GM23338 (cell line): Measurements from ENCODE around the gene UBE2H. TPM values are rescaled to one million over a fixed set of nuclear protein-coding genes. Genes with fewer than 3 reads are reported as not detected.

ENCODE experiments used
- ATAC-seq: fragments of 200-7000 bp; cut with Tn5 transposase; 3 replicates; pipeline ENCODE4 v1.9.1; 2020
- DNase-seq: peaks from one replicate; pipeline ENCODE4 v3.0.0-alpha.2; 2015; ENCODE audit warnings: low spot score
- H2AFZ ChIP-seq: fragments of 200-600 bp; sonication (generic); 2 replicates; pipeline ENCODE4 v1.8.0; 2016; ENCODE audit warnings: antibody characterized with exemption, mild to moderate bottlenecking, moderate library complexity
- H3F3A ChIP-seq: fragments of 200-600 bp; sonication (generic); replicated peaks from 2 replicates; pipeline ENCODE4 v1.8.0; 2017; ENCODE audit warnings: antibody characterized with exemption, mixed run types, low read depth
- H3K27ac ChIP-seq: fragments of 200-600 bp; sonication (generic); 2 replicates; pipeline ENCODE4 v1.6.1; 2016; ENCODE audit warnings: low read depth
- H3K27me3 ChIP-seq: fragments of 200-600 bp; sonication (generic); 2 replicates; pipeline ENCODE4 v1.8.0; 2016; ENCODE audit warnings: mild to moderate bottlenecking, mixed run types, moderate library complexity; ENCODE audit not compliant: insufficient read depth
- H3K36me3 ChIP-seq: fragments of 200-600 bp; sonication (generic); 2 replicates; pipeline ENCODE4 v1.8.0; 2016; ENCODE audit warnings: mild to moderate bottlenecking; ENCODE audit not compliant: insufficient read depth
- H3K4me1 ChIP-seq: fragments of 200-600 bp; sonication (generic); 2 replicates; pipeline ENCODE4 v1.8.0; 2016; ENCODE audit warnings: mild to moderate bottlenecking, moderate library complexity; ENCODE audit not compliant: insufficient read depth
- H3K4me2 ChIP-seq: fragments of 200-600 bp; sonication (generic); 2 replicates; pipeline ENCODE4 v1.7.1; 2017; ENCODE audit warnings: mixed run types
- H3K4me3 ChIP-seq: fragments of 200-600 bp; sonication (generic); 2 replicates; pipeline ENCODE4 v1.6.1; 2016; ENCODE audit warnings: mixed run types
- H3K79me2 ChIP-seq: fragments of 200-600 bp; sonication (generic); replicated peaks from 2 replicates; pipeline ENCODE4 v1.8.0; 2017; ENCODE audit warnings: mild to moderate bottlenecking; ENCODE audit not compliant: insufficient read depth
- H3K9me2 ChIP-seq: fragments of 200-600 bp; sonication (generic); 2 replicates; pipeline ENCODE4 v1.8.0; 2017; ENCODE audit not compliant: insufficient read depth
- H4K20me1 ChIP-seq: fragments of 200-600 bp; sonication (generic); replicated peaks from 2 replicates; pipeline ENCODE4 v1.8.0; 2017; ENCODE audit warnings: mild to moderate bottlenecking; ENCODE audit not compliant: insufficient read depth
- H3K27ac Mint-ChIP-seq: 2 replicates; pipeline ENCODE4 v1.8.0; 2020; ENCODE audit warnings: inconsistent platforms, mild to moderate bottlenecking, moderate library complexity, mixed read lengths
- H3K27me3 Mint-ChIP-seq: 3 replicates; pipeline ENCODE4 v1.8.0; 2022; ENCODE audit warnings: low read depth, mild to moderate bottlenecking, moderate library complexity, mixed read lengths, inconsistent platforms; ENCODE audit not compliant: insufficient read depth, poor library complexity
- H3K36me3 Mint-ChIP-seq: 3 replicates; pipeline ENCODE4 v1.8.0; 2021; ENCODE audit warnings: low read depth, mild to moderate bottlenecking, inconsistent platforms, moderate library complexity, mixed read lengths
- H3K4me1 Mint-ChIP-seq: 3 replicates; pipeline ENCODE4 v1.8.0; 2020; ENCODE audit warnings: mild to moderate bottlenecking, inconsistent platforms, mixed read lengths
- H3K4me3 Mint-ChIP-seq: 3 replicates; pipeline ENCODE4 v1.8.0; 2021; ENCODE audit warnings: moderate library complexity, mild to moderate bottlenecking, inconsistent platforms, mixed read lengths
- H3K9me3 Mint-ChIP-seq: 3 replicates; pipeline ENCODE4 v1.8.0; 2020; ENCODE audit warnings: moderate library complexity, mild to moderate bottlenecking, inconsistent platforms, mixed read lengths
- CTCF ChIP-seq, 2 experiments: fragments of 200-600 bp in 1 of 2; sonication (generic) in 1 of 2; conservative IDR thresholded peaks; 2 replicates each; pipeline versions ENCODE4 v1.5.1 to v1.6.1; 2016 to 2017; ENCODE audit warnings: antibody characterized with exemption in 2 of 2, low read depth in 2 of 2, mild to moderate bottlenecking in 2 of 2, moderate library complexity in 1 of 2
- EZH2phosphoT487 ChIP-seq: fragments of 200-600 bp; sonication (generic); IDR thresholded peaks from one replicate; pipeline ENCODE4 v1.8.1; 2018; ENCODE audit warnings: antibody characterized with exemption; ENCODE audit not compliant: unreplicated experiment
- JUNB ChIP-seq: IDR thresholded peaks from one replicate; pipeline ENCODE4 v1.6.1; 2016; ENCODE audit warnings: antibody characterized with exemption; ENCODE audit not compliant: unreplicated experiment
- NANOG ChIP-seq: IDR thresholded peaks from 2 replicates; pipeline ENCODE4 v1.6.1; 2016; ENCODE audit warnings: antibody characterized with exemption, borderline replicate concordance
- STAT1 ChIP-seq: IDR thresholded peaks from one replicate; pipeline ENCODE4 v1.6.1; 2016; ENCODE audit warnings: antibody characterized with exemption; ENCODE audit not compliant: unreplicated experiment
- ZNF114 ChIP-seq: fragments of 250-450 bp; sonication (Bioruptor Pico); IDR thresholded peaks from 2 replicates; pipeline ENCODE4 v1.5.0; 2020; ENCODE audit warnings: mild to moderate bottlenecking, moderate library complexity
- ZNF331 ChIP-seq: fragments of 250-450 bp; sonication (Bioruptor Pico); IDR thresholded peaks from 2 replicates; pipeline ENCODE4 v1.5.0; 2020; ENCODE audit warnings: low read depth, mild to moderate bottlenecking, moderate library complexity
- ZNF462 ChIP-seq: fragments of 250-450 bp; sonication (Bioruptor Pico); IDR thresholded peaks from 2 replicates; pipeline ENCODE4 v1.5.0; 2020; ENCODE audit warnings: mild to moderate bottlenecking, moderate library complexity
- polyA plus RNA-seq: library from polyadenylated mRNA; unstranded; fragments of >200 nt; fragmentation: Nextera tagmentation; extraction: Ambion mirVana; gene quantifications from 2 replicates; pipeline ENCODE4 v1.2.1, GENCODE V29; 2016
- total RNA-seq: library from RNA; depleted of rRNA; stranded (reverse); fragments of >200 nt; shearing (Covaris generic); gene quantifications from 2 replicates; pipeline ENCODE4 v1.2.3, GENCODE V29; 2014
- TF ChIP-seq, protein P1 (sequence below): IDR thresholded peaks from one replicate; pipeline ENCODE4 v1.6.1; 2018; ENCODE audit warnings: antibody characterized with exemption; ENCODE audit not compliant: unreplicated experiment
- TF ChIP-seq, protein P2 (sequence below): IDR thresholded peaks from 2 replicates; pipeline ENCODE4 v1.6.1; 2016; ENCODE audit warnings: antibody characterized with exemption

The UBE2H gene
- total and polyA plus RNA-seq, 2 experiments from 2014 or later, result 40.8 to 86.5 TPM

DNA sequence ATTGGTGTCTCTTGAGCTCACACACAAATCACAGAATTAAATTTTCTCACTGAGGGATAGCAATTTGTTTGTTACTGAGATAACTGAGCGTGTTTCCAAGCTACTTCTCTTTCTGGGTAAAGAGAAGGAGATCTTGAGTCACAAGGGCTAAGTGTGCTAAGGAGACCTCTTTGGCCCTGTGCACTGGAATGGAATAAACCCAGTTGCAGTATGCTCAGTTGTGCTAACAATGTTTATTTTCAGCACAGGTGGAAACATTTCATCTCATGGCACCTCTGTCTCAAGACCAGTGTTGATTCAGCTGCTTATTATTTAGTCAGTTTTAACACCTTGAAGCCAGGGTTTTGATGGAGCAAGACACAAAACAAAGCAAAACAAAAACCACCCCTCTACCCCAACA, 22.5 kb upstream of the UBE2H start:
- Histone ChIP-seq H3K4me2 (no peak overlapping the region), H2AFZ (peak overlapping the region; percentile 56; the same call in 1 of the 2 replicates), H3K4me3 (no peak overlapping the region), H3K27ac (no peak overlapping the region), H3F3A (no peaks in the 10 kb centered on the region), H3K79me2 (no peaks in the 10 kb centered on the region), H4K20me1 (no peaks in the 10 kb centered on the region), H3K4me1 (peaks cover 4% of the 10 kb centered on the region; the same call in 1 of the 2 replicates), H3K27me3 (no peaks in the 10 kb centered on the region), H3K9me2 (no peaks in the 10 kb centered on the region), H3K36me3 (no peaks in the 10 kb centered on the region)
- TF ChIP-seq ZNF114 (no peak), STAT1 (no peak), EZH2phosphoT487 (no peak), JUNB (no peak), ZNF331 (CRISPR knock-in tag) (no peak), CTCF (conservative IDR thresholded peaks at IDR 0.05; ENCODE audit: low read depth in 2 of 2) (no peak), NANOG (no peak)
- TF ChIP-seq, protein P1, sequence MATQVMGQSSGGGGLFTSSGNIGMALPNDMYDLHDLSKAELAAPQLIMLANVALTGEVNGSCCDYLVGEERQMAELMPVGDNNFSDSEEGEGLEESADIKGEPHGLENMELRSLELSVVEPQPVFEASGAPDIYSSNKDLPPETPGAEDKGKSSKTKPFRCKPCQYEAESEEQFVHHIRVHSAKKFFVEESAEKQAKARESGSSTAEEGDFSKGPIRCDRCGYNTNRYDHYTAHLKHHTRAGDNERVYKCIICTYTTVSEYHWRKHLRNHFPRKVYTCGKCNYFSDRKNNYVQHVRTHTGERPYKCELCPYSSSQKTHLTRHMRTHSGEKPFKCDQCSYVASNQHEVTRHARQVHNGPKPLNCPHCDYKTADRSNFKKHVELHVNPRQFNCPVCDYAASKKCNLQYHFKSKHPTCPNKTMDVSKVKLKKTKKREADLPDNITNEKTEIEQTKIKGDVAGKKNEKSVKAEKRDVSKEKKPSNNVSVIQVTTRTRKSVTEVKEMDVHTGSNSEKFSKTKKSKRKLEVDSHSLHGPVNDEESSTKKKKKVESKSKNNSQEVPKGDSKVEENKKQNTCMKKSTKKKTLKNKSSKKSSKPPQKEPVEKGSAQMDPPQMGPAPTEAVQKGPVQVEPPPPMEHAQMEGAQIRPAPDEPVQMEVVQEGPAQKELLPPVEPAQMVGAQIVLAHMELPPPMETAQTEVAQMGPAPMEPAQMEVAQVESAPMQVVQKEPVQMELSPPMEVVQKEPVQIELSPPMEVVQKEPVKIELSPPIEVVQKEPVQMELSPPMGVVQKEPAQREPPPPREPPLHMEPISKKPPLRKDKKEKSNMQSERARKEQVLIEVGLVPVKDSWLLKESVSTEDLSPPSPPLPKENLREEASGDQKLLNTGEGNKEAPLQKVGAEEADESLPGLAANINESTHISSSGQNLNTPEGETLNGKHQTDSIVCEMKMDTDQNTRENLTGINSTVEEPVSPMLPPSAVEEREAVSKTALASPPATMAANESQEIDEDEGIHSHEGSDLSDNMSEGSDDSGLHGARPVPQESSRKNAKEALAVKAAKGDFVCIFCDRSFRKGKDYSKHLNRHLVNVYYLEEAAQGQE, result no peak
- no peak for ATAC-seq
- H3K27me3 Mint-ChIP-seq, result peaks cover 5% of the 10 kb centered on the region
- peaks cover 6% of the 10 kb centered on the region for H3K4me1 Mint-ChIP-seq
- H3K4me3 Mint-ChIP-seq, result no peak overlapping the region
- no peaks in the 10 kb centered on the region for H3K9me3 Mint-ChIP-seq
- no peak for DNase-seq
- no peaks in the 10 kb centered on the region for H3K36me3 Mint-ChIP-seq
- H3K27ac Mint-ChIP-seq, result no peak overlapping the region

DNA sequence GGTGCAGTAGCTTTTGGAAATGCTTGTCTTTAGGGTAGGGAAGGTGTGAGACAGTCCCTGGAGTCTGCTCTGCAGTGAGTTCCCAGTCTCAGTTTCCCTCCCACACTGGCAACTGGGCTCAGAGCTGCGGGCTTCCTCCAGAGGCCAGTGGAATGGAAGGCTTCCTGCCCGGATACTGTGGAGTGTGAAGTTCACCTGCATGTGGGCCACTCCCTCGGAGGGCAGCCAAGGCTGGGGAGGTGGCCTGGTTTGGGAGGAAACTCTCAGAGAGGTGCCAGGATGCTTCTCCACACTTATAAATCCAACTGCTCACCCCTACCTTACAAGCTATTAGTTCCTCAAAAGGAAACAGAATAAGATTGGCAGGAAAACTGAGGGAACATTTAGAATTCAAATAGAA, 18.1 kb upstream of the UBE2H start:
- Mint-ChIP-seq H3K4me3 (no peak overlapping the region), H3K4me1 (peaks cover 11% of the 10 kb centered on the region), H3K36me3 (no peaks in the 10 kb centered on the region), H3K9me3 (no peaks in the 10 kb centered on the region), H3K27me3 (peaks cover 7% of the 10 kb centered on the region), H3K27ac (no peak overlapping the region)
- ATAC-seq, result no peak
- Histone ChIP-seq H3K4me3 (no peak overlapping the region), H3F3A (no peaks in the 10 kb centered on the region), H3K27me3 (no peaks in the 10 kb centered on the region), H3K36me3 (no peaks in the 10 kb centered on the region), H2AFZ (peak overlapping the region; percentile 72), H3K4me1 (peaks cover 4% of the 10 kb centered on the region; the same call in 1 of the 2 replicates), H4K20me1 (no peaks in the 10 kb centered on the region), H3K9me2 (no peaks in the 10 kb centered on the region), H3K79me2 (no peaks in the 10 kb centered on the region), H3K4me2 (no peak overlapping the region), H3K27ac (no peak overlapping the region)
- no peak for DNase-seq
- TF ChIP-seq ZNF114 (no peak), ZNF462 (CRISPR knock-in tag) (no peak), EZH2phosphoT487 (no peak)
- TF ChIP-seq, protein P2, sequence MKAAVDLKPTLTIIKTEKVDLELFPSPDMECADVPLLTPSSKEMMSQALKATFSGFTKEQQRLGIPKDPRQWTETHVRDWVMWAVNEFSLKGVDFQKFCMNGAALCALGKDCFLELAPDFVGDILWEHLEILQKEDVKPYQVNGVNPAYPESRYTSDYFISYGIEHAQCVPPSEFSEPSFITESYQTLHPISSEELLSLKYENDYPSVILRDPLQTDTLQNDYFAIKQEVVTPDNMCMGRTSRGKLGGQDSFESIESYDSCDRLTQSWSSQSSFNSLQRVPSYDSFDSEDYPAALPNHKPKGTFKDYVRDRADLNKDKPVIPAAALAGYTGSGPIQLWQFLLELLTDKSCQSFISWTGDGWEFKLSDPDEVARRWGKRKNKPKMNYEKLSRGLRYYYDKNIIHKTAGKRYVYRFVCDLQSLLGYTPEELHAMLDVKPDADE, result no peak
